Measurements from ENCODE around the gene GSPT1.
A peak's percentile ranks its signal among the peaks of the same experiment; 100 is the strongest.
"Not testable (repeated sequence)": the region's sequence is repeated elsewhere in the genome, so short reads cannot be mapped to it uniquely, and the experiment has no call there.

GSPT1 gene

DNA sequence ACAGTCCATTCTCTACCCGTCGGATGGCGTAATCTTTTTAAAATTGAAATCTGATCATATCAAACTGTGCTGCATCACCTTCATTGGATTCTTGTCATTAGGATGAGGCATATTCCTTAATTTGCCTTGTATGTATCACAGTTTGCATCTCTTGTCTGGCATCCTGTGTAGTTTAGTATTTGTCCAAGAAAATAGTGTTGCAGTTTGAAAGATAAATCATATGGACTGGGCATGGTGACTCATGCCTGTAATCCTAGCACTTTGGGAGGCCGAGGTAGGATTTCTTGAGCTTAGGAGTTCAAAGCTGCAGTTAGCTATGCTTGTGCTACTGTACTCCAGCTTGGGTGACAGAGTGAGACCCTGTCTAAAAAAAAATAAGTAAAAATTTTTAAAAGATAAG lies 58.6 kb downstream of the GSPT1 start:
- no peak for DNase-seq (ENCODE audit: low read depth)

DNA sequence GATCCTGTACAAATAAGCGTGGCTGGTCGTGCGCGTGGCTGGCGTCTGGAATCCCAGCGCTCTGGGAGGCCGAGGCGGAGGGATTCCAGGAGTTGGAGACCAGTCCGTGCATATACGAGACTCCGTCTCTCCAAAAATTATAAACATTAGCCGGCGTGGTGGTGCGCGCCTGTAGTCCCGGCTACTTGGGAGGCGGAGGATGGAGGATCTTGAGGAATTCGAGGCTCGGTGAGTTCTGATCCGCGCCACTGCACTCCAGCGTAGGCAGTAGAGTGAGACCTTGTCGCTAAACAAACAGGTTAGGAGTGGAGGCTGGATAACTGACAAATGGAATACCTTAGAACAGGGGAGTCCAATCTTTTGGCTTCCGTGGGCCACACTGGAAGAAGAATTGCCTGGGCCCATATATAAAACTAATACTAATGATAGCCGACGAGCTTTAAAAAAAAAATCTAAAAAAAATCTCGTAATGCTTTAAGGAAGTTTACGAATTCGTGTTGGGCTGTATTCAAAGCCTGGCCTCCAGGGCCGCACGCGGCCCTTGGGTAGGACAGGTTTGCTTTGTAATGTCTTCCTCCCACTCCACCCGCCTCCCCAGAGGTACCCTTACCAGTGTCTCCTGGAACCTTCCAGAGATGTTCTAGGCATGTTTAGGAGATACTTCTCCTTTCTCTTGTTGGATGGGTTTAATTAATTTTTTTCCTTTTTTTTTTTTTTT lies 63.5 kb downstream of the GSPT1 start:
- DNase-seq (ENCODE audit: low read depth), result no peak

DNA sequence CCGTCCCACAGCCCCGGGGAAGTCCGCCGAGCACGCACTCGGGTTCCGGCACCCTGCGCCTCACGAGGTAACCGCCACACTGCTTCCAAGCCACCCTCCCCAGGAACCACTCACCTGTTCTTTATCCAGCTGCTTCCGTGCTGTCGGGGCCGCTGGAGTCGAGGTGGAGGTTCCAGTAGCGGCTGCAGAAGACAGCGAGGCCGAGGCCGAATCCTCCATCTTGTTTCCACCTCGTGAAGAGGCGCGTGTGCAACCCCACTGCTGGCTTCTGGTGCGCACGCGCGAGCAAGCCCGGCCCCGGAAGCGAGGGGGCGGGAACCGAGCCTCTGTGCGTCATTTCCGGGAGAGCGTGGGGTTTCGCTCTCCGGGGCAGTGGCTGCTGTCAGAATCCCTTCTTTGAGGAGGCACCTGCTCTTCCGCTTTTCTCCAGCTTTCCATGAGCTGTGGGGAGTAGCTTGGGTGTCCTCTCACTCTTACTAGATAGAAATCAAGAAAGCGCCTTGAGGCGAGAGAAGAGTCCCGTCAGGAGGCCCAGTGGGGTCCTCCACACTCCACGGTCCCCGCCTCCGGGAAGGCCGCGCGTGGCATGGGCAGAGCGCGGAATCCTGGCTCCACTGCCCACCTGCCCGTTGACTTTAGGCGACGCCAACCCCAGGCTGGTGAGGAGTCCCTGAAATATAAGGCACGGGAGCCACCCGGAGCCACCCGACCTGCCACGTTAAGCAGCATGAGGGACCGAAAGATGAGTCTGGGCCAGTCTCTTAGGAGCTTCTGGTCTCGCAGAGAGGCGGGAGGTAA lies 64.3 kb downstream of the GSPT1 start, which contains the start of gene RSL1D1:
TSS of gene RSL1D1 (minus strand) at position 249 of the 798 bp plus-strand sequence. CDS start at position 219, 30 bp downstream.
- DNase-seq (ENCODE audit: low read depth), result peak; percentile 83

DNA sequence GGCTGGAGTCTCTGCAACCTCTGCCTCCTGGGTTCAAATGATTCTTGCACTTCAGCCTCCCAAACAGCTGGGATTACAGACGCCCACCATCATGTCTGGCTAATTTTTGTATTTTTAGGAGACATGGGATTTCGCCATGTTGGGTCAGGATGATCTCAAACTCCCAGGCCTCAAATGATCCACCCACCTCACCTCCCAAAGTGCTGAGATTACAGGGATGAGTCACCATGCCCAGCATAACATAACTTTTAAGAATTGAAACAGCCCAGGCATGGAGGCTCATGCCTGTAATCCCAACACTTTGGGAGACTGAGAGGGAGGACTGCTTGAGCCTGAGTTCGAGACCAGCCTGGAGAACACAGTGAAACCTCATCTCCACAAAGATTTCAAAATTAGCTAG lies 66.9 kb downstream of the GSPT1 start:
- no peak for DNase-seq (ENCODE audit: low read depth)

DNA sequence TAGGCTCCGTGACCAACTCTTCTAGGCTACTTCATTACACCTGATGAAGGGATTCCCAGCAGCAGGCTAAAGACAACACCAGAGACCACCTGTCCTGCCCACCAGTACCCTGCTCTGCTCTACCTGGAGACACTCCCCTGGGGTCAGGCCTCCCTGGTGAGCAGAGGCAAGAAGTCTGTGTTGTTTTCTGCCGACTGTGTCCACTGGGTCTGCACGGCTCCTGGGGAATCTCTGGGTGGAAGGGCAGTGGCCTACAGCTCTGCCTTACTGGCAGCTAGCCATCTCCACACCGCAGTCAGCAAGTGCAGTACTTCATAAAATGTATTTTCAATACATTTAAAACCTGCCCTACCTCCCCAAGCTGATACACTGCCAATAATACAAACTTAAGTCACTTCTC lies 71.3 kb downstream of the GSPT1 start:
- no peak for DNase-seq (ENCODE audit: low read depth)

DNA sequence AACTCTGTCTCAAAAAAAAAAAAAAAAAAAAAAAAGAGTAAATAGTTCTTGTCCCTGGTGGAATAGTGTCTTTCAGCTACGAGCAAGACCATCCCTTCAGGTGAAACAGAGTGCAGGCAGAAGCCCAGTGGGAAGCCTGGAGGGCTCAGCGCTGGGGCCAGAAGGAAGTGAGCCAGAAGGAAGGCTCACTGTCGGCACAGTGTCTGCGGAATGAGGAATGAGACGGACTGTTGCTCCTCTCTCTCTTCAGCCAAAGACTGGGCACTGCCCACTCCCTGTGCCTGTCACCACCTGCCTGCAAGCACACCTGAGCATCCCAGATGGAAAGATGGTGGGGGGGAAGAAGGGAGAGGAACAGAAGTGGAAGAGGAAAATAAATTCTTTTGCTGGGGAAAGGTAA lies 71.9 kb downstream of the GSPT1 start:
- no peak for DNase-seq (ENCODE audit: low read depth)

DNA sequence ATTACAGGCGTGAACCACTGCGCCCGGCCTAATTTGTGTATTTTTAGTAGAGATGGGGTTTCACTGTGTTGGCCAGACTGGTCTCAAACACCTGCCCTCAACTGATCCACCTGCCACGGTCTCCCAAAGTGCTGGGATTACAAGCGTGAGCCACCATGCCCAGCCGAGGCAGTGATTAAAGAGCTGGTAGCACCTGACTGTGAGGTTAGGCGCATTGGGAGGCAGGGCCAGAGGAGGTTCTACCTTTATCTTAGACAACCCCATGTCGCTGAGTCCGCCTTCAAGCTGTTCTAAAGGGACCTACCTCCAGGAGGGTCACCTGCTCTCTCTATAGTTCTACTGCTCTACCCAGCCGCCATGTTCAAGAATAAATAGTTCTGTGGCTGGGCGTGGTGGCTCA lies 72.5 kb downstream of the GSPT1 start:
- DNase-seq (ENCODE audit: low read depth), result no peak

DNA sequence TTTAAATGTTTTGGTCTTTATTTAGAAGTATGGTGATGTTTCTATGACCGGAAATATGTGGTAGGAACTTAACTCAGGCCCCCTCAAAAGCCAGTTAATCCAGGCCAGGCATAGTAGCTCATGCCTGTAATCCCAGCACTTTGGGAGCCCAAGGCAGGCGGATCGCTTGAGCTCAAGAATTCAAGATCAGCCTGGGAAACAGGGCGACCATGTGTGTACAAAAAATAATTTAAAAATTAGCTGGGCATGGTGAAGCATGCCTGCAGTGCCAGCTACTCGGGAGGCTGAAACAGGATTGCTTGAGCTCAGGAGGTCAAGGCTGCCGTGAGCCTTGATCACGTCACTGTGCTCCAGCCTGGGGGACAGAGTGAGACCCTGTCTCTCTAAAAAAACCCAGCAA lies 74.7 kb downstream of the GSPT1 start:
- no peak for DNase-seq (ENCODE audit: low read depth)

DNA sequence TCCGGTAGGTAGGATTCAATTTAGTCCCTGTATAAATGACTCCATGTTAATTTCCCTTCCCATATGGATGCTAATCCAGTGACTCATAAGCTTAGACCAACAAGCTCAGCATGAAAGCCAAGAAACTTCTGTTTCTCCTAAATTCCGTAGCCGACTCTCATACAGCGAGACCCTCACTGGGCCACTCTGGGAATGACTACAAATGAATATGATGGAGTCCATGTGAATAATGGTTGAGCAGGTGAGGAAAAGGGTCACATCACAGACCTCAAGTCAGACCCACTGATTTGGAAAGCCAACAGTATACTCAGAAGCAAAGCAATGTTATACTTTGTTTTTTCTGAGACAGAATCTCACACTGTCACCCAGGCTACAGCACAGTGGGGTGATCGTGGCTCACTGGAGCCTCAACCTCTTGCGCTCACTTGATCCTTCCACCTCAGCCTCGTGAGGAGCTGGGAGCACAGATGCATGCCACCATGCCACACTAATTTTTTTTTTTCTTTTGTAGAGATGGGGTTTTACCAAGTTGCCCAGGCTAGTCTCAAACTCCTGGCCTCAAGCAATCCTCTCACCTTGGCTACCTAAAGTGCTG lies 79.0 kb downstream of the GSPT1 start:
- peak; percentile 56 for DNase-seq (ENCODE audit: low read depth)

DNA sequence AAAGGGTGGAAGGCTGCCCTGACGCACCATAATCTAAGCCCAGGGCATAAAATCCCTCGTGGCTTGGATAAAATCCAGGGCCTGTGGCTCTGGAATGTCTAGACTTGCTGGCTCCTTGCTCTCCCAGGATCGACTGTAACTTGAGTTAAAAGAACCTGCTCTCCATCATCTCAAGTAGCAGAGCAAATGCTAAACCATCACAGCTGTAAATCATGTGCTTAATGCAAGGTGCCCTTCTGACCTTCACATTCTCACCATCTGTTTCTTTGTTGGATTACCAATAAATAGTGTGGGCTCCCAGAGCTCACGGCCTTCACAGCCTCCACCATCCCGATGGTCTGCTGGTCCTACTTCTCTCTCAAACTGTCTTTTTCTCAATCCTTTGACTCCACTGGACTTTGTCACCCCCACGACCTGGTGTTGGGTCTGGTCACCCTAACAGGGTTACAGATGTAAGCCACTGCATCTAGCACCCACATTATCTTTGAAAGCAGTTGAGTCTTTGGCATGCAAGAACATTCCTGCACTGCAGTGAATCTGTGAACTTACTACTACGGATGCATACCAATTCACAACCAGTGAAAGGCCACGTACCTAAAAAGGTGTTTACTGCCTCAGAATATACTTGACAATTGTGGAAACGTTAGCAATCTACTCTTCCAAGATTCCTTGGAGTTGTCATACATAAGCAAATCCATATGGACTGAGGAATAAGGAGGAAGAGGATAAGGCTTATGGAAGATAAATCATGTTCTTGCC lies 79.7 kb downstream of the GSPT1 start:
- peak; percentile 68 for DNase-seq (ENCODE audit: low read depth)

DNA sequence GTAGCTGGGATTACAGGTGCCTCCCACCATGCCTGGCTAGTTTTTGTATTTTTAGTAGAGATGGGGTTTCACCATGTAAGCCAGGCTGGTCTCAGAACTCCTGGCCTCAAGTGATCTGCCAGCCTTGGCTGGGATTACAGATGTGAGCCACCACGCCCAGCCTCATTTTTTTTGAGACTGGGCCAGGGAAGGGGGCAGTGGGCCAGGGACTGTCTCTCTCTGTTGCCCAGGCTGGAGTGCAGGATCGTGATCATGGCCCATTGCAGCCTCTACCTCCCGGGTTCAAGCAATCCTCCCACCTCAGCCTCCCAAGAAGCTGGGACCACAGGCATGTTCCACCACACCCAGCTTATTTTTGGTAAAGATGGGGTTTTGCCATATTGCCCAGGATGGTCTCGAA lies 80.4 kb downstream of the GSPT1 start:
- no peak for DNase-seq (ENCODE audit: low read depth)

DNA sequence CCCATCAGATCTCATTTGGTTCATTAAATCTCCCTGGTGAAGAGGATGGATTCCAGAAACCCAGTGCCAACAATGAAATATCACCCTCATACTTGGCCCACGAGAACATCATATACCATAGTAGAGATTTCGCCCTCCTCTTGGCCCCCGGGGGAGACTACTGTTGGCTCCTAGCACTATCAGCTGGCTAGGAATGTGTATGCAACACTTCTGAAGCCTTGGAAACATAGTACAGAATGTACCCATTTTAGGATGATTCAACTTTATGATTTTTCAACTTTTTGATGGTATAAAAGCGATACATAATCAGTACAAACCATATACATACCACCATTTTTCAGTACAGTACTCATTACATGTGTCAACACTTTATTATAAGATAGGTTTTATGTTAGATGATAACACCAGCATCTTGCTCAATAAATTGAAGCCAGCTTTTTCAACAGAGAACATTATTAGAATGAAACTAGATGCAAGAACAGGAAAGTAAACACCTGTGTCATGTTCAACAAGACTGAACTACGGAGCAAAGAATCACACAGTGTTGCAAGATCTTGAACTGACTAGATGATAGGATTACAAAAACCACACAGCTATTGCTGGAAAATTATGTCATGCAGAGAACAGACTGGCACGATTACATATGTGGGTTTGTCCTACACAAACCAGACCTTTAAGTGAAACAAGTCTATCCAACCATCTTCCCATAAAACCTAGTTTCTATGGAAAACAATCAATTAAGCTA lies 81.6 kb downstream of the GSPT1 start:
- peak; percentile 90 for DNase-seq (ENCODE audit: low read depth)

DNA sequence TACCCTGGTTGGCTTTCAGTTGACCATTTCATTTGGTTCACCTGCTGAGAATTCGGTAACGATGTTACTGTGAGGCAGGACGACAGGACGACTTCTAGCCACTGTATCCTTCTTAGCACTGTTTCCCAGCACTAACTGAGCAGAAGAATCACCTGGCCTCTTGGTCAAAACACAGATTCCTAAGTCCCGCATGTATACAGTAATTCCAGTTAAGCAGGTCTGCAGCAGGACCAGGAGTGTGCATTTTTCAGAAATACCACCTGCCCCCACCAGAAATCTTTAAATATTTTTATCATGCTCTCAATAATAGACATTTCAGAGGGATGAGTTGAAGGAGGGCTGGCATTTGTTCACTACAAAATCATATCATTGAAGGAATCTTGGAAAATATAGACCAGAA lies 87.1 kb downstream of the GSPT1 start:
- no peak for DNase-seq (ENCODE audit: low read depth)

DNA sequence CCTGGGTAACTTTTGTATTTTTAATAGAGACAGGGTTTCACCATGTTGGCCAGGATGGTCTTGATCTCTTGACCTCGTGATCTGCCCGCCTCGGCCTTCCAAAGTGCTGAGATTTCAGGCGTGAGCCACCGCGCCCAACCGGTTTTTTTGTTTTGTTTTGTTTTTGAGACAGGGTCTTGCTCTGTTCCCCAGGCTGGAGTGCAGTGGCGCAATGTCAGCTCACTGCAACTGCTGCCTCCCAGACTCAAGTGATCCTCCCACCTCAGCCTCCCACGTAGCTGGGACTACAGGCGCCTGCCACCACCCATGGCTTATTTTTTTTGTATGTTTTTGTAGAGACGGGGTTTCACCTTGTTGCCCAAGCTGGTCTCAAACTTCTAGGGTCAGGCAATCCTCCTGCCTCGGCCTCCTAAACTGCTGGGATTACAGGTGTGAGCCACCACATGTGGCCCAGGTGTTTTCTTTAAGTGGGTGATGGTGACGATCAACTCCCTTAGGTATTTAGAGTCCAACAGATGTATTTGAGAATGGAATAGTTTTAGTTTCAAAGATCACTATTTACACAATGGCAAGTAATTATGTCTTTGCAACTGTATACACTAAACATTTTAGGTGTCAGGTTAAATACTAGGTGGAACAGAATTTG lies 90.1 kb downstream of the GSPT1 start:
- DNase-seq (ENCODE audit: low read depth), result not testable (repeated sequence)

DNA sequence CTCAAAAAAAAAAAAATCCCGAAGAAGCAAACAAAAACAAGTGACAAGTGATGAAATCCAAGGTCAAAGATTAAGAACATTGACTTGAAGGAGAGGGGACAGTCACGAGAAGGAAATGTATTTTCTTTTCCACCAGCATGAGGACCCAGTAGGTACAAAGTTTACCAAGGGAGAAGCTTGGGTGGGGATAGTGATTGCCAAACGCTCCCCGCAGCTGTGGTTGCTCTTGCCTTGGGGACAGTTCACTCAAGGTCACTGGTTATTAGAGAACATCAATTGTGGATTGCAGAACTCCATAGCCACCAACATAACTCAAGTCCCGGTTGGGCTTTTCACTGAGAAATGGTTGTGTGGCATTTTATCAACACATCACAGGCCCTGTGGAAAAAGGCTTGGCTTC lies 91.4 kb downstream of the GSPT1 start:
- no peak for DNase-seq (ENCODE audit: low read depth)

DNA sequence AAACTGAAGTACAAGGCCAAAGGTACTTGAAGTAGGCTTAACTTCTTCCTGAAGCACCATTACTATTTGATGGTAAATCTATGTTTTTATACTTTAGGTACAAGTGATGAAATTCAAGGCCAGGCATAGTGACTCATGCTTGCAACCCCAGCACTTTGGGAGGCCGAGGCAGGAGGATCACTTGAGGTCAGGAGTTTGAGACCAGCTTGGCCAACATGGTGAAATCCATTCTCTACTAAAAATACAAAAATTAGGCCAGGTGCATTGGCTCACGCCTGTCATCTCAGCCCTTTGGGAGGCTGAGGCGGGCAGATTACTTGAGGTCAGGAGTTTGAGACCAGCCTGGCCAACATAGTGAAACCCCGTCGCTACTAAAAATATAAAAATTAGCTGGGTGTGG lies 92.1 kb downstream of the GSPT1 start:
- not testable (repeated sequence) for DNase-seq (ENCODE audit: low read depth)

DNA sequence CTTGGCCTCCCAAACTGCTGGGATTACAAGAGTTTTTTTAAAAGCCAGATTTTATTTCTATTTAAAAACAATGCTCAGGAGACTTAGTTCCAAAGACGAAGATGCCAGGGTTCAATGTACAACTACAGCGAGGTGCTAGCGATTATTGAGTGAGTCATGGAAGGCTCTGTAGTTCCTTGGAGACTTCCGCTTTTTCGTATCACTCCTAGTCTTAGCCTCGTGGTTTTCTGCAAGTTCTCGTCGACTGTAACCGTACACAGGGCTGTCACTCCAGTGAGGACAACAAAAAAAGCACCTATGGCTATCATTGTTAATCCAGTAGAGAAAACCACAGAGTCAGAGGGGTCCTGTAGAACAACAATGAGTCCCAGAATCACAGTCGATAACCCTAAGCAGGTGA lies 96.0 kb downstream of the GSPT1 start:
- DNase-seq (ENCODE audit: low read depth), result no peak

DNA sequence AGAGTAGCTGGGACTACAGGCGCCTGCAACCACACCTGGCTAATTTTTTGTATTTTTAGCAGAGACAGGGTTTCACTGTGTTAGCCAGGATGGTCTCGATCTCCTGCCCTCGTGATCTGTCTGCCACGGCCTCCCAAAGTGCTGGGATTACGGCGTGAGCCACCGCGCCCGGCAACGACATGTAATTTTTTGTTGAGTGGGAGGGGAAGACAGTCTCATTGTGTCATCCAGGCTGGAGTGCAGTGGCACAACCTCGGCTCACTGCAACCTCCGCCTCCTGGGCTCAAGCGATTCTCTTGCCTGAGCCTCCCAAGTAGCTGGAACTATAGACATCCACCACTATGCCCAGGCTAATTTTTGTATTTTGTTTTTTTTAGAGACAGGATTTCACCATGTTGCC lies 96.8 kb downstream of the GSPT1 start:
- not testable (repeated sequence) for DNase-seq (ENCODE audit: low read depth)
